K562 (cell line): ENCODE results near the gene ARHGAP32. TPM values are rescaled to one million over a fixed set of nuclear protein-coding genes. Genes with fewer than 3 reads are reported as not detected.

ENCODE experiments used
- ATAC-seq: fragments of 200-7000 bp; cut with Tn5 transposase; 3 replicates; pipeline ENCODE4 v1.9.1; 2020; ENCODE audit warnings: moderate library complexity
- BruUV-seq: library from RNA; stranded (reverse); fragments of 400-500 nt; replicated peaks from 2 replicates; lab custom pipeline; 2021; lab: Mats Ljungman, UMichigan
- CTCF ChIA-PET: fragments of 300-600 bp; formaldehyde crosslinking; extraction: SDS; loops from one replicate; lab custom pipeline; 2021; ENCODE audit warnings: low intra/inter-chr PET ratio; lab: Yijun Ruan, JAX
- POLR2A ChIA-PET: fragments of 300-600, 350-650 bp; sonication (Branson Sonifier 250); formaldehyde crosslinking; extraction: SDS; loops from one replicate; lab custom pipeline; 2021; ENCODE audit warnings: antibody characterized with exemption, inconsistent platforms; lab: Yijun Ruan, JAX
- DNase-seq, 4 experiments: peaks; one replicate each; pipeline versions ENCODE4 v3.0.0 to v3.0.0-alpha.2; 2011 to 2018; ENCODE audit warnings: low spot score in 3 of 4, mixed read lengths in 3 of 4; ENCODE audit errors: extremely low read depth in 1 of 4
- FAIRE-seq: peaks from 2 replicates; lab custom pipeline; 2011; peaks lifted over from hg19 to GRCh38; lab: Jason Lieb, UNC
- H2AFZ ChIP-seq: 2 replicates; pipeline ENCODE4 v1.6.0; 2011; ENCODE audit warnings: low read depth, low read length, control low read depth, inconsistent platforms
- H3K27ac ChIP-seq: fragments of 200-600 bp; 3 replicates; pipeline ENCODE4 v1.8.0; 2011; ENCODE audit warnings: low read depth, mild to moderate bottlenecking, control low read depth, inconsistent platforms, low read length, moderate library complexity, mixed read lengths; ENCODE audit errors: extremely low read depth
- H3K27me3 ChIP-seq, 2 experiments: fragments of 300-600 bp in 1 of 2; 2 replicates in 1 of 2; 3 replicates in 1 of 2; pipeline versions ENCODE4 v1.6.0 to v1.8.0; 2011; ENCODE audit warnings: inconsistent platforms in 2 of 2, low read length in 2 of 2, mild to moderate bottlenecking in 1 of 2, mixed read lengths in 1 of 2, moderate library complexity in 1 of 2; ENCODE audit not compliant: control insufficient read depth in 2 of 2, insufficient read depth in 2 of 2
- H3K36me3 ChIP-seq: fragments of 300-600 bp; 3 replicates; pipeline ENCODE4 v1.8.0; 2011; ENCODE audit warnings: mild to moderate bottlenecking, low read length, inconsistent platforms; ENCODE audit not compliant: control insufficient read depth, insufficient read depth
- H3K4me1 ChIP-seq, 2 experiments: fragments of 200-600 bp in 1 of 2; replicated peaks in 1 of 2; 2 replicates in 1 of 2; 3 replicates in 1 of 2; pipeline versions ENCODE4 v1.5.1 to v1.8.0; 2011; ENCODE audit warnings: inconsistent platforms in 2 of 2, low read length in 2 of 2, mild to moderate bottlenecking in 1 of 2, mixed read lengths in 1 of 2, moderate library complexity in 1 of 2; ENCODE audit not compliant: control insufficient read depth in 2 of 2, insufficient read depth in 2 of 2
- H3K4me2 ChIP-seq: 2 replicates; pipeline ENCODE4 v1.6.1; 2011; ENCODE audit warnings: low read length, control low read depth, inconsistent platforms, mixed read lengths; ENCODE audit not compliant: insufficient read depth
- H3K4me3 ChIP-seq: fragments of 200-600 bp; sonication (generic), shearing (Covaris generic); 2 replicates; pipeline ENCODE4 v1.5.1; 2016; ENCODE audit warnings: control low read depth, inconsistent platforms
- H3K79me2 ChIP-seq: fragments of 200-600 bp; 3 replicates; pipeline ENCODE4 v1.8.0; 2011; ENCODE audit warnings: low read length, inconsistent platforms; ENCODE audit not compliant: control insufficient read depth, insufficient read depth
- H3K9ac ChIP-seq, 2 experiments: 2 replicates each; pipeline versions ENCODE4 v1.6.0 to v1.6.1; 2011; ENCODE audit warnings: low read depth in 2 of 2, low read length in 2 of 2, control low read depth in 1 of 2, inconsistent platforms in 1 of 2, mild to moderate bottlenecking in 1 of 2, mixed read lengths in 1 of 2; ENCODE audit not compliant: insufficient read depth in 1 of 2
- H3K9me1 ChIP-seq: one replicate; pipeline ENCODE4 v1.6.0; 2011; ENCODE audit warnings: inconsistent platforms, mild to moderate bottlenecking, low read length, moderate library complexity; ENCODE audit not compliant: control insufficient read depth, insufficient read depth
- H3K9me3 ChIP-seq: replicated peaks from 2 replicates; pipeline ENCODE4 v1.5.1; 2011; ENCODE audit warnings: low read depth, low read length, inconsistent platforms; ENCODE audit not compliant: control insufficient read depth, insufficient read depth
- H4K20me1 ChIP-seq: replicated peaks from 2 replicates; pipeline ENCODE4 v1.6.1; 2011; ENCODE audit warnings: low read length, inconsistent platforms, mixed read lengths; ENCODE audit not compliant: control insufficient read depth, insufficient read depth
- ARID2 ChIP-seq: fragments of 450-650 bp; IDR thresholded peaks from 2 replicates; pipeline ENCODE4 v1.6.1; 2017; ENCODE audit warnings: antibody characterized with exemption, mild to moderate bottlenecking
- GTF2A2 ChIP-seq: IDR thresholded peaks from 2 replicates; pipeline ENCODE4 v1.6.1; 2016; ENCODE audit warnings: mild to moderate bottlenecking, missing genetic modification characterization, missing compliant biosample characterization
- PCBP1 ChIP-seq: fragments of 200-400 bp; formaldehyde crosslinking; IDR thresholded peaks from 2 replicates; pipeline ENCODE4 v1.6.1; 2018; ENCODE audit warnings: mild to moderate bottlenecking, low read depth, low read length; ENCODE audit not compliant: poor library complexity, severe bottlenecking
- PRPF4 ChIP-seq: fragments of 200-400 bp; formaldehyde crosslinking; IDR thresholded peaks from one replicate; pipeline ENCODE4 v1.6.1; 2017; ENCODE audit warnings: low read length, low read depth, mild to moderate bottlenecking; ENCODE audit not compliant: insufficient read depth, poor library complexity, severe bottlenecking
- RBBP5 ChIP-seq: fragments of 200-600 bp; sonication (generic); IDR thresholded peaks from 2 replicates; pipeline ENCODE4 v1.6.1; 2012; ENCODE audit warnings: borderline replicate concordance, mild to moderate bottlenecking, low read length, control low read depth, inconsistent platforms; ENCODE audit not compliant: insufficient read depth, poor library complexity, severe bottlenecking
- SIN3A ChIP-seq, 2 experiments: fragments of 150-350 bp in 1 of 2; IDR thresholded peaks; 2 replicates each; pipeline ENCODE4 v1.6.1; 2011 to 2016; ENCODE audit warnings: borderline replicate concordance in 2 of 2, low read depth in 2 of 2, low read length in 2 of 2, mild to moderate bottlenecking in 2 of 2, moderate library complexity in 2 of 2; ENCODE audit not compliant: control insufficient read depth in 1 of 2
- TRIM24 ChIP-seq, 2 experiments: fragments of 450-650 bp; IDR thresholded peaks; 2 replicates each; pipeline ENCODE4 v1.6.1; 2016
- ZNF347 ChIP-seq: fragments of 450-650 bp; formaldehyde crosslinking; IDR thresholded peaks from 2 replicates; pipeline ENCODE4 v1.4.0; 2020; ENCODE audit warnings: low read depth, mild to moderate bottlenecking, moderate library complexity
- ZNF592 ChIP-seq: fragments of 450-650 bp; IDR thresholded peaks from 2 replicates; pipeline ENCODE4 v1.6.1; 2017; ENCODE audit warnings: antibody characterized with exemption, mild to moderate bottlenecking
- ZNF77 ChIP-seq: fragments of 250-450 bp; sonication (Bioruptor Pico); IDR thresholded peaks from 2 replicates; pipeline ENCODE4 v1.5.0; 2020
- WGBS: fragments of 100-300 bp; shearing (Covaris generic); methylation state at CpG from one replicate; pipeline ENCODE4 v1.1.6; 2016; ENCODE audit warnings: low coverage, mixed read lengths; ENCODE audit not compliant: insufficient coverage; ENCODE audit errors: missing lambda C conversion rate; 5-methylcytosine and 5-hydroxymethylcytosine counted together
- in situ Hi-C: fragments of 300-500 bp; cut with MboI; formaldehyde crosslinking; loops from 4 replicates; pipeline ENCODE4 v1.15.0; 2018; ENCODE audit warnings: inconsistent platforms, mixed read lengths
- intact Hi-C: fragments of 100-400 bp; cut with micrococcal nuclease; formaldehyde crosslinking; loops from 2 replicates; pipeline ENCODE4 v1.14.2; 2022
- polyA plus RNA-seq, 8 experiments: library from polyadenylated mRNA; depleted of rRNA in 4 of 8; stranded (reverse) in 5 of 8; unstranded in 3 of 8; fragments of >200 nt; fragmentation: Nextera tagmentation in 2 of 8; fragmentation: Illumina TruSeq in 1 of 8; extraction: Ambion mirVana in 2 of 8; extraction: Trizol in 1 of 8; gene quantifications; 2 replicates each; pipeline versions ENCODE4 v1.2.1 to v1.2.3, GENCODE V29; 2011 to 2014; ENCODE audit warnings: inconsistent platforms in 1 of 8, missing spikeins in 1 of 8
- total RNA-seq, 7 experiments: library from RNA; depleted of rRNA in 6 of 7; stranded (reverse); fragments of >200 nt in 6 of 7; fragmentation: Illumina TruSeq in 2 of 7; extraction: Trizol in 2 of 7; gene quantifications; 2 replicates each; pipeline versions ENCODE4 v1.2.1 to v1.2.3, GENCODE V29; 2011 to 2021; ENCODE audit warnings: low replicate concordance in 1 of 7
- TF ChIP-seq, protein P1 (sequence below): fragments of 150-350 bp; conservative IDR thresholded peaks from 2 replicates; pipeline ENCODE4 v1.6.1; 2014; ENCODE audit warnings: low read length
- TF ChIP-seq, protein P2 (sequence below): fragments of 450-650 bp; formaldehyde crosslinking; IDR thresholded peaks from 2 replicates; pipeline ENCODE4 v1.4.0; 2020; ENCODE audit warnings: mild to moderate bottlenecking

Gene ARHGAP32
- total and polyA plus RNA-seq, 9 of the 15 experiments (the other 6 are each of a cell fraction or from before 2014, with no cell fraction given), result 0.18 TPM; not detected in 8

DNA sequence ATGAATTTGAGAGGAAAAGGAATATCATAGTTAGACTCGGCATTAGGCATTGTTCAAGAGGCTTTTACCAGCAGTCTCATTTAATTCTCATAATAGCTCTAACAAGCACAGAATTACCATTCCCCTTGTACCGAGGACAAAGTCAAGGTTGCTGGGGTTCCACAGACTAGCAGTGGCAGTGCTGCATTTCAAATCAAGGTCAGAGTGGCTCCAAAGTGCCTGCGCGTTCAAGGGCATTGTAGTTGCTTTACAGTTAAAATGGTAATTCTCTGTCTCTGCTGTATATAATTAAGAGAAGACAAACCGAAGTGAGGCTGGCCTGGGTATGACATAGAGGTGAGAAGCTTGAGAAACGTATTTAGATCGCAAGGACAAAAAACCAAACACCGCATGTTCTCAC, 209.1 kb downstream of the ARHGAP32 start (continued):
- TF ChIP-seq ZNF347 (CRISPR knock-in tag), result no peak

DNA sequence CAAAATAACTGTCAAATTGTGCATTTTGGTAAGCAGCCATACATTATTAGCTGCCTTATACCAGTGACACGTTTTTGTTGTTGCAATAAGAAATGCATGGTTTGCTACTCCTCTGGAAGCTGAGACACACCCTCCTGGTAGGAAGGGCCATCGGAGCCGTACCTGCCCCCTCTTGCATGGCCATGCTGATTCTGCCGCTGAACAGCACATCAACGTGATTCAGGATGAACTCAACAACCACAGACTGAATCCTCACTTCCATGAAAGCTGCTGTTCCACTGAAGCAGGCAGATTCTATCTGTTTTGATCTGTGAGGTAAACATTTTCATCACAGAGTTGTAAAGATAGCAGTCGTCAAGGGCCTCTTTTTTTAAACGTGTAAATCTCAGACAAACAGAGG, 210.9 kb downstream of the ARHGAP32 start:
- no peaks in the 10 kb centered on the region for H4K20me1 ChIP-seq
- no TSS peak for BruUV-seq
- no peaks in the 10 kb centered on the region; a peak in 1 of 5 replicates for H3K4me1 ChIP-seq
- in situ Hi-C loops (no loop called here), intact Hi-C loops (no loop called here)
- H3K27me3 ChIP-seq, result no peaks in the 10 kb centered on the region
- no peak overlapping the region for H3K4me2 ChIP-seq
- no peak overlapping the region for H2AFZ ChIP-seq
- H3K27ac ChIP-seq, result no peak overlapping the region
- H3K9me3 ChIP-seq, result no peaks in the 10 kb centered on the region
- H3K9me1 ChIP-seq, result no peaks in the 10 kb centered on the region
- CTCF ChIA-PET, result no interaction called here
- no peak for DNase-seq
- no peaks in the 10 kb centered on the region for H3K36me3 ChIP-seq
- no peak for ATAC-seq
- WGBS, result 0% methylated on average over 7 of the region's 7 CpGs
- no peak overlapping the region for H3K9ac ChIP-seq
- H3K79me2 ChIP-seq, result no peaks in the 10 kb centered on the region
- POLR2A ChIA-PET, result no interaction called here
- no peak for FAIRE-seq
- no peak overlapping the region for H3K4me3 ChIP-seq
- TF ChIP-seq, protein P1, sequence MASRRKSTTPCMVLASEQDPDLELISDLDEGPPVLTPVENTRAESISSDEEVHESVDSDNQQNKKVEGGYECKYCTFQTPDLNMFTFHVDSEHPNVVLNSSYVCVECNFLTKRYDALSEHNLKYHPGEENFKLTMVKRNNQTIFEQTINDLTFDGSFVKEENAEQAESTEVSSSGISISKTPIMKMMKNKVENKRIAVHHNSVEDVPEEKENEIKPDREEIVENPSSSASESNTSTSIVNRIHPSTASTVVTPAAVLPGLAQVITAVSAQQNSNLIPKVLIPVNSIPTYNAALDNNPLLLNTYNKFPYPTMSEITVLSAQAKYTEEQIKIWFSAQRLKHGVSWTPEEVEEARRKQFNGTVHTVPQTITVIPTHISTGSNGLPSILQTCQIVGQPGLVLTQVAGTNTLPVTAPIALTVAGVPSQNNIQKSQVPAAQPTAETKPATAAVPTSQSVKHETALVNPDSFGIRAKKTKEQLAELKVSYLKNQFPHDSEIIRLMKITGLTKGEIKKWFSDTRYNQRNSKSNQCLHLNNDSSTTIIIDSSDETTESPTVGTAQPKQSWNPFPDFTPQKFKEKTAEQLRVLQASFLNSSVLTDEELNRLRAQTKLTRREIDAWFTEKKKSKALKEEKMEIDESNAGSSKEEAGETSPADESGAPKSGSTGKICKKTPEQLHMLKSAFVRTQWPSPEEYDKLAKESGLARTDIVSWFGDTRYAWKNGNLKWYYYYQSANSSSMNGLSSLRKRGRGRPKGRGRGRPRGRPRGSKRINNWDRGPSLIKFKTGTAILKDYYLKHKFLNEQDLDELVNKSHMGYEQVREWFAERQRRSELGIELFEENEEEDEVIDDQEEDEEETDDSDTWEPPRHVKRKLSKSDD, result no peak
- no peak for TF ChIP-seq RBBP5
- no peak for TF ChIP-seq TRIM24 (IDR thresholded peaks at IDR 0.05)
- TF ChIP-seq SIN3A (IDR thresholded peaks at IDR 0.05; ENCODE audit: borderline replicate concordance in 2 of 2, control insufficient read depth in 1 of 2, low read depth in 2 of 2, low read length in 2 of 2), result no peak
- no peak for TF ChIP-seq PCBP1
- TF ChIP-seq, protein P2, sequence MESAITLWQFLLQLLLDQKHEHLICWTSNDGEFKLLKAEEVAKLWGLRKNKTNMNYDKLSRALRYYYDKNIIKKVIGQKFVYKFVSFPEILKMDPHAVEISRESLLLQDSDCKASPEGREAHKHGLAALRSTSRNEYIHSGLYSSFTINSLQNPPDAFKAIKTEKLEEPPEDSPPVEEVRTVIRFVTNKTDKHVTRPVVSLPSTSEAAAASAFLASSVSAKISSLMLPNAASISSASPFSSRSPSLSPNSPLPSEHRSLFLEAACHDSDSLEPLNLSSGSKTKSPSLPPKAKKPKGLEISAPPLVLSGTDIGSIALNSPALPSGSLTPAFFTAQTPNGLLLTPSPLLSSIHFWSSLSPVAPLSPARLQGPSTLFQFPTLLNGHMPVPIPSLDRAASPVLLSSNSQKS (CRISPR knock-in tag), result no peak
- TF ChIP-seq ARID2, result no peak
- no peak for TF ChIP-seq ZNF592
- TF ChIP-seq ZNF77 (CRISPR knock-in tag), result no peak
- TF ChIP-seq PRPF4, result no peak
- TF ChIP-seq GTF2A2 (tag), result no peak
